Adipose tissue (tissue), 3 donors: ENCODE data around the gene RPRD2. TPM values are rescaled to one million over a fixed set of nuclear protein-coding genes. Genes with fewer than 3 reads are reported as not detected.
"Not testable (repeated sequence)": the region's sequence is repeated elsewhere in the genome, so short reads cannot be mapped to it uniquely, and the experiment has no call there.

ENCODE experiments used
- H3K27ac ChIP-seq: one replicate; pipeline ENCODE4 v1.5.1; 2013; ENCODE audit warnings: low read depth, low read length
- WGBS, 3 donors: extraction: QIAGEN DNeasy Blood & Tissue Kit; methylation state at CpG; one replicate each; pipeline ENCODE4 v1.1.7; 2013; 5-methylcytosine and 5-hydroxymethylcytosine counted together
- polyA plus RNA-seq, 3 donors: library from polyadenylated mRNA; stranded (reverse); fragments of 200-250 nt; gene quantifications; one replicate each; pipeline ENCODE4 v1.2.3, GENCODE V29; 2013
- donor health status: healthy with polysubstance abuse.
- donor health status: Bipolar disorder and iron deficiency.
- donor health status: healthy.

Gene RPRD2
- 1 to 10 TPM; 6.7 to 8.7 (median 8.2) TPM for polyA plus RNA-seq

- H3K27ac ChIP-seq: peak within 1 kb of the TSS; percentile 74
- whole genome bisulfite sequencing, 3 donors: 0 to 1% (median 0%) methylated on average over 36 of the region's 36 CpGs
Measured at GRCh38 chr1:150363426-150364230, at the start of gene RPRD2. Gene RPRD2, plus strand, starts transcription at chr1:150364147. Its CDS starts 568 bp downstream, at chr1:150364715.

- H3K27ac ChIP-seq: not testable (repeated sequence)
- 90 to 98% (median 94%) methylated on average over 4 of the region's 4 CpGs for WGBS, 3 donors
Measured at GRCh38 chr1:150314691-150315090, 49.3 kb upstream of the RPRD2 start.

GRCh38 chr1:150320667-150320978, 43.3 kb upstream of the RPRD2 start:
- WGBS, 3 donors: 63 to 84% (median 63%) methylated on average over 8 of the region's 8 CpGs
- no peak overlapping the region for H3K27ac ChIP-seq

- whole genome bisulfite sequencing, 3 donors: 0 to 1% (median 0%) methylated on average over 9 of the region's 9 CpGs
- no peak overlapping the region for H3K27ac ChIP-seq
Measured at GRCh38 chr1:150321826-150322166, 42.2 kb upstream of the RPRD2 start.

GRCh38 chr1:150322310-150322709, 41.6 kb upstream of the RPRD2 start:
- H3K27ac ChIP-seq: no peak overlapping the region
- 51 to 90% (median 64%) methylated on average over 3 of the region's 3 CpGs for WGBS, 3 donors

GRCh38 chr1:150332651-150333290, 31.2 kb upstream of the RPRD2 start:
- 92 to 95% (median 92%) methylated on average over 7 of the region's 7 CpGs for WGBS, 3 donors
- H3K27ac ChIP-seq: no peak overlapping the region

- WGBS, 3 donors: 86 to 92% (median 88%) methylated on average over 4 of the region's 4 CpGs
- no peak overlapping the region for H3K27ac ChIP-seq
Measured at GRCh38 chr1:150346316-150346715, 17.6 kb upstream of the RPRD2 start.

GRCh38 chr1:150352866-150353265, 11.1 kb upstream of the RPRD2 start:
- whole genome bisulfite sequencing, 3 donors: 85 to 93% (median 92%) methylated on average over 4 of the region's 4 CpGs
- H3K27ac ChIP-seq: no peak overlapping the region

- 47 to 67% (median 52%) methylated on average over 22 of the region's 22 CpGs for WGBS, 3 donors
- H3K27ac ChIP-seq: no peak overlapping the region
Measured at GRCh38 chr1:150362721-150363425, 1.1 kb upstream of the RPRD2 start.

GRCh38 chr1:150364231-150365003, 470 bp downstream of the RPRD2 start:
- H3K27ac ChIP-seq: peak overlapping the region; percentile 74
- 0% methylated on average over 49 to 50 of the region's 50 CpGs for WGBS, 3 donors

GRCh38 chr1:150365941-150366340, 2.0 kb downstream of the RPRD2 start:
- WGBS, 3 donors: 0 to 1% (median 1%) methylated on average over 3 of the region's 3 CpGs

GRCh38 chr1:150366416-150367296, 2.7 kb downstream of the RPRD2 start:
- H3K27ac ChIP-seq: no peak overlapping the region
- 9 to 18% (median 17%) methylated on average over 12 of the region's 12 CpGs for WGBS, 3 donors

More at GRCh38 chr1:150365941-150366340, 2.0 kb downstream of the RPRD2 start:
- H3K27ac ChIP-seq: no peak overlapping the region

- 92 to 94% (median 93%) methylated on average over 8 of the region's 8 CpGs for WGBS, 3 donors
- no peak overlapping the region for H3K27ac ChIP-seq
Measured at GRCh38 chr1:150371110-150371509, 7.2 kb downstream of the RPRD2 start.

GRCh38 chr1:150372580-150372979, 8.6 kb downstream of the RPRD2 start:
- WGBS, 3 donors: 33 to 100% (median 100%) methylated on average over 1 of the region's 1 CpG
- no peak overlapping the region for H3K27ac ChIP-seq

GRCh38 chr1:150376110-150376509, 12.2 kb downstream of the RPRD2 start:
- no peak overlapping the region for H3K27ac ChIP-seq

GRCh38 chr1:150383631-150384324, 19.8 kb downstream of the RPRD2 start:
- no peak overlapping the region for H3K27ac ChIP-seq
- 30 to 61% (median 48%) methylated on average over 3 of the region's 3 CpGs for WGBS, 3 donors
